GM21515 (cell line): ENCODE measurements around the gene CBX4.

Experiments used
- ATAC-seq: cut with Tn5 transposase; IDR thresholded peaks from one replicate; pipeline ENCODE4 v1.9.1; 2021; ENCODE audit not compliant: unreplicated experiment

Gene CBX4

GRCh38 chr17:79831265-79832217 lies 7.7 kb downstream of the CBX4 start:
- ATAC-seq, result no peak

- no peak for ATAC-seq
Measured at GRCh38 chr17:79830763-79831264, 8.4 kb downstream of the CBX4 start.

- ATAC-seq, result no peak
Measured at GRCh38 chr17:79830303-79830702, 8.9 kb downstream of the CBX4 start.

- no peak for ATAC-seq
Measured at GRCh38 chr17:79829457-79829856, 9.8 kb downstream of the CBX4 start.

- ATAC-seq, result no peak
Measured at GRCh38 chr17:79829004-79829403, 10.2 kb downstream of the CBX4 start.

GRCh38 chr17:79826841-79827578 lies 12.2 kb downstream of the CBX4 start:
- ATAC-seq, result no peak

GRCh38 chr17:79826204-79826680 lies 13.0 kb downstream of the CBX4 start:
- ATAC-seq, result no peak

GRCh38 chr17:79825580-79825921 lies 13.7 kb downstream of the CBX4 start:
- ATAC-seq, result no peak

- ATAC-seq, result no peak
Measured at GRCh38 chr17:79824893-79825579, 14.2 kb downstream of the CBX4 start.

- no peak for ATAC-seq
Measured at GRCh38 chr17:79824234-79824633, 15.0 kb downstream of the CBX4 start.

- ATAC-seq, result no peak
Measured at GRCh38 chr17:79822583-79823124, 16.6 kb downstream of the CBX4 start.

GRCh38 chr17:79821331-79822095 lies 17.7 kb downstream of the CBX4 start:
- no peak for ATAC-seq

- ATAC-seq, result no peak
Measured at GRCh38 chr17:79820959-79821330, 18.3 kb downstream of the CBX4 start.

- ATAC-seq, result no peak
Measured at GRCh38 chr17:79819534-79820276, 19.5 kb downstream of the CBX4 start.

GRCh38 chr17:79819085-79819484 lies 20.2 kb downstream of the CBX4 start:
- no peak for ATAC-seq

GRCh38 chr17:79818026-79818758 lies 21.0 kb downstream of the CBX4 start:
- ATAC-seq, result no peak

GRCh38 chr17:79815836-79816461 lies 23.3 kb downstream of the CBX4 start:
- no peak for ATAC-seq
